Measurements from ENCODE around the gene SHC2.
"Not testable (repeated sequence)": the region's sequence is repeated elsewhere in the genome, so short reads cannot be mapped to it uniquely, and the experiment has no call there.

SHC2 gene

DNA sequence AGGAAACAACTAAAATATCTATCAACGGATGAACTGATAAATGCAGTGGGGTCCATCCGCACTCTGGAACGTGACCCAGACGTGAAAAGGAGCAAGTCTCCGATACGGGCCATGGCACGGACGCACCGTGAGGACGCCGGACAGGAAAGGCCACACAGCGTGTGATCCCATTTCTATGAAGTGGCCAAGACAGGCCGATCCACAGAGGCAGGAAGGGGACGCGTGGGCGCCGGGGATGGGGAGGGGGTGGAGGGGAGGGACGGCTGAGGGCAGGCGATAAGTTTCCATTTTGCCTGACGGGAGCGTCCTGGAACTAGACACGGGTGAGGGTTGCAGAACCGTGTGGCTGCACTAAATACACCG lies 13.8 kb downstream of the SHC2 start:
- no peak for DNase-seq (ENCODE audit: low read depth)

DNA sequence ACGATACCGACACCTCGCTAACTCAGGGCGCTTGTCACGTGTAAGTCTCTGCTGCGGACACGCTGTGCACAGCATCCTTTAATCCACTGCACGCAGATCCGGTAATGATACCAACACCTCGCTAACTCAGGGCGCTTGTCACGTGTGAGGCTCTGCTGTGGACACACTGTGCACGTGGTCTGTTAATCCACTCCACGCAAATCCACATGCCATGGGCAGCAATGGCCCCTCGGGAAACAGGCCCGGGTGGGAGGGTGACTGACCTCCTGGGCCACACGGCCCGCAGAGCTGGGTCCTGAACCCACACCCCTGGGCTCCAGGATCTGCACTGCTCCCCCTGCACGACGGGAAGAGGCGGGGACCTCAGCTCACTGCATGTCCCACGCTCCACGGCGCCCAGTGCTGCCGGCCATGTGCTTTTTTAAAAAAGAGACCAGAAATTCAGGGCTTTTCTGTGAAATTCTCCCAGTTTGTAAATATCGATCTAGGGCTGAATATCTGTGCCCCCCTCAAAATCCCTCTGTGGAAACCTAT lies 16.1 kb downstream of the SHC2 start:
- no peak for DNase-seq (ENCODE audit: low read depth)

GRCh38 chr19:443005-443404 lies 17.8 kb downstream of the SHC2 start:
- no peak for DNase-seq (ENCODE audit: low read depth)

DNA sequence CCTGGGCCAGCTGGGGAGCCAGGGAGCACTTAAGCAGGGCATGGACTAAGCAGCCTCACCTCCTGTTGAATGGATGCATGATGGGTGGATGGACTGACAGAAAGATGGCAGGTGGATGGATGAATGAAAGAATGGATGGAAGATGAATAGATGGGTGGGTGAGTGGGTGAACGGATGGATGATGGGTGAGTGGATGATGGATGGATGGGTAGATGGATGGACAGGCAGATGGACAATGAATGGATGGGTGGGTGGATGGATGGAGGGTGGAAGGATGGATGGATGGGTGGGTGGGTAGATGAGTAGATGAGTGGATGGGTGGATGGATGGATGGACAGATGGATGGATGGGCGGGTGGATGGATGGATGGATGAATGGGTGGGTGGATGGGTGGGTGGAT lies 18.7 kb downstream of the SHC2 start:
- no peak for DNase-seq (ENCODE audit: low read depth)

- DNase-seq (ENCODE audit: low read depth), result no peak
Observed at GRCh38 chr19:441213-441836, 19.5 kb downstream of the SHC2 start.

GRCh38 chr19:440391-441212 lies 20.2 kb downstream of the SHC2 start:
- no peak for DNase-seq (ENCODE audit: low read depth)

GRCh38 chr19:439167-439900 lies 21.5 kb downstream of the SHC2 start:
- no peak for DNase-seq (ENCODE audit: low read depth)

GRCh38 chr19:438416-438958 lies 22.3 kb downstream of the SHC2 start:
- no peak for DNase-seq (ENCODE audit: low read depth)

- no peak for DNase-seq (ENCODE audit: low read depth)
Observed at GRCh38 chr19:437041-437440, 23.8 kb downstream of the SHC2 start.

- DNase-seq (ENCODE audit: low read depth), result no peak
Observed at GRCh38 chr19:436413-436950, 24.4 kb downstream of the SHC2 start.

- DNase-seq (ENCODE audit: low read depth), result no peak
Observed at GRCh38 chr19:435707-436412, 25.0 kb downstream of the SHC2 start.

DNA sequence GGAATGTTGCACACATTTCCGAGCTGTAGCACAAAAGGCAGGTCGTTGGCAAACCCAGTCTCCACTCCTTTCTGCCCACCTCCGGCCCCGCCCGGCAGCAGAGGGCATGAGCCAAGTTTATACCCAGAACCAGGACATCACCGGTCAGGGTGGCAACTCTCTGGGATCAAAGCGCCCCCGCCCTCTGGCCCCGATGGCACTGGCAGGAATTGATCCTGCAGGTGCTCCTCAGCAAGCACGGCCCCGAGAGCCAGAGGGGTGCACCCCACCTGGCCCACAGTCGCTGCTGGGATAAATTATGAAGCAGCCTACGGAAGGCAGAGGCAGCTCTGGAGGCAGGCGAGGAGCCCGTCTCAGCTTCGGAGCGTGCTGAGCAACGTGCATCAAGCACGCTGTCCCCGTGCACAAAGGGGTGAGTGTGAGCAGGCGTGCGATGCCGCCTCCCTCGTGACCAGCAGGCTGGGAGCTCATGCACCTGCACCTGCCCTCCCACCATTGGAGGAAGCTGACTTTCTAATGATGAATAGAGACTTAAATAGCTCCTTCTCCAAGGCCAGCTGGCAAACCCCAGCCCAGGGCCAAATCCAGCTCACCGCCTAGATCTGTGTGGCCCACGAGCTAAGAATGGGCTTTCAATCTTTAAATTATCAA lies 25.7 kb downstream of the SHC2 start:
- DNase-seq (ENCODE audit: low read depth), result no peak

DNA sequence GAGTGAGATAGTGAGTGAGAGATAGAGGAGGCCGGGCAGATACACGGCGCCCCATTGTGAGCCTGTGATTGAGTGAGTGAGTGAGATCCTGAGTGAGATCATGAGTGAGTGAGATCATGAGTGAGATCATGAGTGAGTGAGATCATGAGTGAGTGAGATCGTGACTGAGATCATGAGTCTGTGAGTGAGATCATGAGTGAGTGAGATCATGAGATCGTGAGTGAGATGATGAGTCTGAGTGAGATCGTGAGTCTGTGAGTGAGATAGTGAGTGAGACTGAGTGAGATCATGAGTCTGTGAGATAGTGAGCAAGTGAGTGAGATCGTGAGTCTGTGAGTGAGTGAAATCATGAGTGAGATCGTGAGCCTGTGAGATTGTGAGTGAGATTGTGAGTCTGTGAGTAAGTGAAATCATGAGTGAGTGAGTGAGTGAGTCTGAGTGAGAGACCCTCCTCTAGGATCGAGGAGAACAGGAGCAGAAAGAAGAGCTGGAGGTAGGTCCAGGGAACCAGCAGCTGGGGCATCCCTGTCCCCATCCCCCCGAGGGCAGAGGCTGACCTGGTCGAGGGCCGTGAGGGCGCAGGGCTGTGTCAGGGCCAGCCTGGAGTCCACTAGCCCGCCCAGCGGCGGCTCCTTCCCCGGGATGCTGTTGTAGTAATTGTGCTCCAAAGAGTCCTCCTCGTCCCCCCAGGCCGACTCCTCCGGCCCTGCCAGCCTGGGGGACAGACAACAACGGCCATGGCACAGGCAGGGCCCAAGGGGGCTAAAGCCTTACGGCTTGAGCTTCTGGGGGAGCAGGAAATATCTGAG lies 26.5 kb downstream of the SHC2 start:
- DNase-seq (ENCODE audit: low read depth), result no peak

DNA sequence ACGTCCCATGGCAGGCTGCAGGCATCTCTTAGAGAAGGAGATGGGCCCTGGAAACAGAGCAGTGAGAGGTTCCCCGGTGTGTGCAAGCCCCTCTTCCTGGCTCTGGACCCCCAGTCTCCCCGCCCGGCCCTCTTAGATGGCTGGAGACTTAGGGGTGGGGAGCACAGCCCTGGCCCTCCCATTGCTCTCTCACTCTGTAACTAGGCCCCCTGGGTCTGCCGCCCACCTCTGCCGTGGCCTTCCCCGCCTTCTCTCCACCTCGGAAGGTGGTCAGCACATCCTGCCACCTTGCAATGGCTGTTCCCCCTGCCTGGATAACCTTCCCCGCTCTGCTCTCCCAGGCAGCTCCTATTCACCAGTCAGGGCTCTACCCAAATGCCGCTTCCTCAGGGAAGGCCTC lies 30.1 kb downstream of the SHC2 start:
- no peak for DNase-seq (ENCODE audit: low read depth)

- DNase-seq (ENCODE audit: low read depth), result no peak
Observed at GRCh38 chr19:428149-428548, 32.7 kb downstream of the SHC2 start.

DNA sequence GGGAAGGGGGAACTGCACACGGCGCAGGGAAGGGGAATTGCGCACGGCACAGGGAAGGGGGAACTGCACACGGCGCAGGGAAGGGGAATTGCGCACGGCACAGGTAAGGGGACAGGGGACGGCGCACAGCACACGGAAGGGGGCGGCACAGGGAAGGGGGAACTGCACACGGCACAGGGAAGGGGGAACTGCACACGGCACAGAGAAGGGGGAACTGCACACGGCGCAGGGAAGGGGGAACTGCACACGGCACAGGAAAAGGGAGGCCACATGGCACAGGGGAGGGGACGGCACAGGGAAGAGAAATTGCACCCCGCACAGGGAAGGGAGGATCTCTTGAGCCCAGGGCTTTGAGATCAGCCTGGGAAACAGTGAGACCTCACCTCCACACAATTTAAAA lies 33.2 kb downstream of the SHC2 start:
- not testable (repeated sequence) for DNase-seq (ENCODE audit: low read depth)

DNA sequence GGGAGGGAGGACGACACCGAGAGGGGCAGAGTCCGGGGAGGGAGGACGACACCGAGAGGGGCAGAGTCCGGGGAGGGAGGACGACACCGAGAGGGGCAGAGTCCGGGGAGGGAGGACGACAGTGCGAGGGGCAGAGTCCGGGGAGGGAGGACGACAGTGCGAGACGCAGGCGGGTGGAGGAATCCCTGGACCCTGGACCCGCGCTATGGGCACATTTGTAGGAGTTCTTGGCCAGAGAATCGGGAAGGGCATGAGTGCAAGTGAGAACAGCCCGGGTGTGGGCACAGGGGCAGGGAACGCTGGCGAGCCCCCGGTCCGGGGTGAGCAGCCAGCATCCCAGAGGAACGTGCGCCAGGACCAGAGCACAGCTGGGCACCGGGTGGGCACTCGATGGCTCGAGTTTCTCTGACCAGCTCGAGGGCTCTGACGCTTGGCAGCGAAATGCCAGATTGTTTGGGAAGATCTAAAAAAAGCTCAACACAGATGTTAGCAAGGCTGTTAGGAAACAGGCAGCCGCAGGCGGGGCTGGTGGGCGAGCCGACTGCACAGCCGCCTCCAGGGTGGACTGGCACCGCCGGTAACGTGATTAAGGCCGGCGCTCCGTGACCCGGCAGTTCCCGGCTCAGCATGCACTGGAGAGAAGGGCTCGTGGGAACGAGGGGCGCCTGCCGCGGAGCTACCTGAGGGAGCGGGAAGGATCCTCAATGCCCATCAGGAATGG lies 33.9 kb downstream of the SHC2 start:
- no peak for DNase-seq (ENCODE audit: low read depth)

GRCh38 chr19:425056-425455 lies 35.8 kb downstream of the SHC2 start:
- no peak for DNase-seq (ENCODE audit: low read depth)

DNA sequence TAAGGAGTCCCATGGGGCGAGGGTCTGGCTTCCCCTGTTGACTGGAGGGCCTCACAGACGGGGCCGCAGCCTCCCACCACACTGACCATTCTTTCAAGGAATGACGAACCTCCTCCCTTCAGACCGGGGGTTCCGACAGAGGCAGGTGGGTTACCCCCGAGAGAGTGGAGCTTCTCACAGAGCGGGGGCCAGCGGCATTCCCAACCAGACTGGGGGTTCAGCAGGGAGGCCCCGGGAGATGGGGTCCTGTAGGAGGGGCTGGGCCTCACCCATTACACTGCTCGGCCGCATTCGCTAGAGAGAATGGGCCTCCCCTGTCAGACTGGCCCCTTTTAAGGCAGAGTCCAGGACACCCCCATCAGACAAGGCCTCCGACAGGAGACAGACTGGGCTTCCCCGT lies 36.3 kb downstream of the SHC2 start:
- DNase-seq (ENCODE audit: low read depth), result no peak

All from T-helper 22 cell (primary cell).